GM12878 (cell line): ENCODE measurements around the gene PHC2. TPM values are rescaled to one million over a fixed set of nuclear protein-coding genes. Genes with fewer than 3 reads are reported as not detected.

Experiments
- ATAC-seq: fragments of 200-7000 bp; cut with Tn5 transposase; 3 replicates; pipeline ENCODE4 v1.9.1; 2020; ENCODE audit warnings: mild to moderate bottlenecking, moderate library complexity
- BruUV-seq: library from RNA; stranded (reverse); fragments of 400-500 nt; replicated peaks from 2 replicates; lab custom pipeline; 2021; lab: Mats Ljungman, UMichigan
- CTCF ChIA-PET: fragments of 300-600 bp; sonication (Branson Sonifier 250); formaldehyde crosslinking; extraction: SDS; loops from one replicate; lab custom pipeline; 2021; ENCODE audit warnings: inconsistent platforms; lab: Yijun Ruan, JAX
- POLR2A ChIA-PET: fragments of 350-600 bp; formaldehyde crosslinking; extraction: SDS; loops from one replicate; lab custom pipeline; 2021; ENCODE audit warnings: inconsistent platforms; lab: Charles Lee
- RAD21 ChIA-PET: fragments of 300-600 bp; sonication (Branson Sonifier 250); formaldehyde crosslinking; loops from one replicate; lab custom pipeline; 2023; ENCODE audit warnings: antibody characterized with exemption; ENCODE audit not compliant: unreplicated experiment; lab: Charles Lee
- SMC1A ChIA-PET: fragments of 300-600 bp; sonication (Branson Sonifier 250); formaldehyde crosslinking; loops from one replicate; lab custom pipeline; 2023; ENCODE audit not compliant: unreplicated experiment, uncharacterized antibody; lab: Charles Lee
- DNase-seq: peaks from one replicate; pipeline ENCODE4 v3.0.0-alpha.2; 2011; ENCODE audit warnings: low read depth, low spot score
- FAIRE-seq: peaks from 3 replicates; lab custom pipeline; 2011; peaks lifted over from hg19 to GRCh38; lab: Jason Lieb, UNC
- H2AFZ ChIP-seq: 2 replicates; pipeline ENCODE4 v1.6.0; 2011; ENCODE audit warnings: low read depth, low read length, control low read depth; ENCODE audit not compliant: control insufficient read depth
- H3K27ac ChIP-seq: 2 replicates; pipeline ENCODE4 v1.5.1; 2011; ENCODE audit warnings: control low read depth; ENCODE audit not compliant: control insufficient read depth, insufficient read depth
- H3K27me3 ChIP-seq, 2 experiments: replicated peaks in 1 of 2; 2 replicates each; pipeline versions ENCODE4 v1.6.0 to v1.6.1; 2011; ENCODE audit warnings: low read length in 1 of 2; ENCODE audit not compliant: control insufficient read depth in 2 of 2, insufficient read depth in 2 of 2
- H3K36me3 ChIP-seq, 2 experiments: 2 replicates each; pipeline ENCODE4 v1.5.1; 2011; ENCODE audit warnings: low read length in 1 of 2; ENCODE audit not compliant: control insufficient read depth in 2 of 2, insufficient read depth in 2 of 2
- H3K4me1 ChIP-seq: 2 replicates; pipeline ENCODE4 v1.6.1; 2011; ENCODE audit warnings: mild to moderate bottlenecking, low read length, moderate library complexity, mixed read lengths; ENCODE audit not compliant: control insufficient read depth, insufficient read depth
- H3K4me2 ChIP-seq: 2 replicates; pipeline ENCODE4 v1.6.0; 2011; ENCODE audit warnings: control low read depth; ENCODE audit not compliant: control insufficient read depth, insufficient read depth
- H3K4me3 ChIP-seq: fragments of 200-600 bp; sonication (generic); 2 replicates; pipeline ENCODE4 v1.5.1; 2016
- H3K79me2 ChIP-seq: 2 replicates; pipeline ENCODE4 v1.6.0; 2011; ENCODE audit warnings: low read length; ENCODE audit not compliant: control insufficient read depth, insufficient read depth
- H3K9ac ChIP-seq: 2 replicates; pipeline ENCODE4 v1.8.0; 2011; ENCODE audit warnings: low read length, control low read depth, mixed read lengths; ENCODE audit not compliant: control insufficient read depth, insufficient read depth
- H3K9me3 ChIP-seq: replicated peaks from 3 replicates; pipeline ENCODE4 v1.5.1; 2011; ENCODE audit warnings: mild to moderate bottlenecking, low read length; ENCODE audit not compliant: control insufficient read depth, insufficient read depth
- H4K20me1 ChIP-seq: 2 replicates; pipeline ENCODE4 v1.6.0; 2011; ENCODE audit not compliant: control insufficient read depth, insufficient read depth
- BHLHE40 ChIP-seq, 2 experiments: fragments of 450-650 bp in 1 of 2; IDR thresholded peaks; 2 replicates each; pipeline ENCODE4 v1.6.1; 2011 to 2017; ENCODE audit warnings: low read depth in 2 of 2, borderline replicate concordance in 1 of 2, improper control_type of control experiment in 1 of 2, low read length in 1 of 2, mild to moderate bottlenecking in 1 of 2
- GATAD2B ChIP-seq: fragments of 450-650 bp; conservative IDR thresholded peaks from 2 replicates; pipeline ENCODE4 v1.6.1; 2017; ENCODE audit warnings: low read depth, mild to moderate bottlenecking, moderate library complexity
- MYC ChIP-seq: IDR thresholded peaks from 2 replicates; pipeline ENCODE4 v1.6.1; 2011; ENCODE audit warnings: mild to moderate bottlenecking, low read length, moderate library complexity, inconsistent platforms; ENCODE audit not compliant: insufficient read depth, insufficient replicate concordance, insufficient read length, severe bottlenecking
- POLR2AphosphoS5 ChIP-seq: IDR thresholded peaks from 2 replicates; pipeline ENCODE4 v1.6.1; 2011; ENCODE audit warnings: mild to moderate bottlenecking, low read length, inconsistent platforms
- RAD21 ChIP-seq: IDR thresholded peaks from 2 replicates; pipeline ENCODE4 v1.6.1; 2011; ENCODE audit warnings: mild to moderate bottlenecking, low read depth, low read length, moderate library complexity; ENCODE audit not compliant: insufficient read depth
- WGBS: methylation state at CpG from one replicate; pipeline ENCODE4 v1.1.6; 2016; ENCODE audit warnings: low lambda C conversion rate; ENCODE audit not compliant: insufficient replicate concordance, insufficient coverage; ENCODE audit errors: missing lambda C conversion rate; 5-methylcytosine and 5-hydroxymethylcytosine counted together
- in situ Hi-C: fragments of 300-500 bp; cut with MboI; formaldehyde crosslinking; loops from 9 replicates; pipeline ENCODE4 v1.14.3; 2018; ENCODE audit warnings: mixed read lengths
- intact Hi-C: fragments of 100-400 bp; cut with micrococcal nuclease; formaldehyde crosslinking; loops from one replicate; pipeline ENCODE4 v1.14.2; 2022; ENCODE audit not compliant: unreplicated experiment
- polyA plus RNA-seq, 11 experiments: library from polyadenylated mRNA; depleted of rRNA in 4 of 11; unstranded in 6 of 11; stranded (reverse) in 5 of 11; fragments of >200 nt; fragmentation: Nextera tagmentation in 4 of 11; fragmentation: Illumina TruSeq in 1 of 11; extraction: Ambion mirVana in 4 of 11; extraction: Trizol in 1 of 11; gene quantifications; 1 replicate in 1 of 11; 2 replicates in 10 of 11; pipeline versions ENCODE4 v1.2.1 to v1.2.3, GENCODE V29; 2011 to 2016; ENCODE audit warnings: inconsistent platforms in 2 of 11, missing spikeins in 2 of 11, low read depth in 1 of 11
- total RNA-seq, 4 experiments: library from RNA; depleted of rRNA in 3 of 4; stranded (reverse); fragments of >200 nt in 3 of 4; fragmentation: Illumina TruSeq in 1 of 4; extraction: Trizol in 1 of 4; gene quantifications; 2 replicates each; pipeline versions ENCODE4 v1.2.1 to v1.2.3, GENCODE V29; 2013 to 2021

PHC2 gene
- total and polyA plus RNA-seq, 10 of the 15 experiments (the other 5 are each of a cell fraction or from before 2014, with no cell fraction given) = 2.0 to 35.9 (median 16.4) TPM

GRCh38 chr1:33306653-33307493, 124.0 kb downstream of the PHC2 start:
- Histone ChIP-seq H3K79me2 (no peaks in the 10 kb centered on the region), H3K9ac (no peak overlapping the region), H3K27me3 (no peaks in the 10 kb centered on the region; a peak in 1 of 4 replicates), H3K4me1 (no peaks in the 10 kb centered on the region), H3K4me2 (no peak overlapping the region), H3K4me3 (no peak overlapping the region), H3K27ac (no peak overlapping the region), H2AFZ (no peak overlapping the region), H3K9me3 (no peaks in the 10 kb centered on the region), H3K36me3 (no peaks in the 10 kb centered on the region), H4K20me1 (no peaks in the 10 kb centered on the region)
- POLR2A ChIA-PET = no interaction called here
- DNase-seq (no peak), FAIRE-seq (no peak), ATAC-seq (no peak)
- in situ Hi-C loops (no loop called here), intact Hi-C loops (no loop called here)
- CTCF ChIA-PET = interaction anchor here (1.9 to 4.1 kb wide), 2 partner anchors 11 kb away, joined by 6 to 28 read pairs; no protein-coding TSS in a partner anchor
- no peak for TF ChIP-seq RAD21
- TF ChIP-seq POLR2AphosphoS5 = no peak
- no peak for TF ChIP-seq GATAD2B
- no peak for TF ChIP-seq BHLHE40 (IDR thresholded peaks at IDR 0.05; ENCODE audit: borderline replicate concordance in 1 of 2, low read depth in 2 of 2, low read length in 1 of 2)
- no peak for TF ChIP-seq MYC
- RAD21 ChIA-PET = interaction anchor here (1.3 kb wide), 1 partner anchor 11 kb away, joined by 5 read pairs; no protein-coding TSS in a partner anchor
- BruUV-seq = no TSS peak
- WGBS = 79% methylated on average over 87 of the region's 113 CpGs
- SMC1A ChIA-PET = interaction anchor here (2.3 kb wide), 1 partner anchor 11 kb away, joined by 6 read pairs; no protein-coding TSS in a partner anchor
